NOMO-1 treated with DMSO at 0.1 percent for 48 hours (cell line): Measurements from ENCODE around the gene ZDHHC8.

Experiments used
- DNase-seq: peaks from one replicate; lab custom pipeline; 2025; ENCODE audit not compliant: unreplicated experiment; lab: John Stamatoyannopoulos, UW

ZDHHC8 gene

GRCh38 chr22:20128902-20129746 lies 2.5 kb upstream of the ZDHHC8 start:
- no peak for DNase-seq

- no peak for DNase-seq
Measured at GRCh38 chr22:20129747-20130014, 1.9 kb upstream of the ZDHHC8 start.

- DNase-seq, result no peak
Measured at GRCh38 chr22:20130319-20130718, 1.3 kb upstream of the ZDHHC8 start.

GRCh38 chr22:20130731-20131596 lies 640 bp upstream of the ZDHHC8 start:
- DNase-seq, result peak; percentile 32

GRCh38 chr22:20131859-20132685 lies 468 bp downstream of the ZDHHC8 start:
- no peak for DNase-seq

- DNase-seq, result no peak
Measured at GRCh38 chr22:20132686-20133246, 1.2 kb downstream of the ZDHHC8 start.

GRCh38 chr22:20133930-20134549 lies 2.4 kb downstream of the ZDHHC8 start:
- DNase-seq, result no peak

- DNase-seq, result no peak
Measured at GRCh38 chr22:20135265-20135664, 3.7 kb downstream of the ZDHHC8 start.

GRCh38 chr22:20135806-20136602 lies 4.4 kb downstream of the ZDHHC8 start:
- DNase-seq, result no peak

- no peak for DNase-seq
Measured at GRCh38 chr22:20136603-20136873, 4.9 kb downstream of the ZDHHC8 start.

- DNase-seq, result no peak
Measured at GRCh38 chr22:20137113-20137512, 5.5 kb downstream of the ZDHHC8 start.

GRCh38 chr22:20137671-20138416 lies 6.2 kb downstream of the ZDHHC8 start:
- no peak for DNase-seq

GRCh38 chr22:20138417-20138738 lies 6.8 kb downstream of the ZDHHC8 start:
- DNase-seq, result no peak

GRCh38 chr22:20138868-20139267 lies 7.3 kb downstream of the ZDHHC8 start:
- no peak for DNase-seq

GRCh38 chr22:20139391-20140106 lies 7.9 kb downstream of the ZDHHC8 start:
- no peak for DNase-seq

GRCh38 chr22:20140107-20140445 lies 8.5 kb downstream of the ZDHHC8 start:
- DNase-seq, result no peak

- DNase-seq, result no peak
Measured at GRCh38 chr22:20140521-20140964, 8.9 kb downstream of the ZDHHC8 start.

- DNase-seq, result no peak
Measured at GRCh38 chr22:20141186-20142077, 9.8 kb downstream of the ZDHHC8 start.
